ENCODE measurements around the gene CHST3.

CHST3 gene

GRCh38 chr10:71939861-71940474 is 24.2 kb upstream of the CHST3 start:
- no peak for TF ChIP-seq CTCF (conservative IDR thresholded peaks at IDR 0.05; ENCODE audit: low read depth, low read length)
- no peak overlapping the region for H3K4me3 ChIP-seq (ENCODE audit: low read length)
- DNase-seq (ENCODE audit: low read depth): no peak

GRCh38 chr10:71940752-71941151 is 23.4 kb upstream of the CHST3 start:
- DNase-seq (ENCODE audit: low read depth): no peak
- no peak for TF ChIP-seq CTCF (conservative IDR thresholded peaks at IDR 0.05; ENCODE audit: low read depth, low read length)

GRCh38 chr10:71941318-71941717 is 22.9 kb upstream of the CHST3 start:
- TF ChIP-seq CTCF (conservative IDR thresholded peaks at IDR 0.05; ENCODE audit: low read depth, low read length): no peak
- no peak overlapping the region for H3K4me3 ChIP-seq (ENCODE audit: low read length)
- no peak for DNase-seq (ENCODE audit: low read depth)

More at GRCh38 chr10:71940752-71941151, 23.4 kb upstream of the CHST3 start:
- H3K4me3 ChIP-seq (ENCODE audit: low read length): no peak overlapping the region

GRCh38 chr10:71945819-71946474 is 18.2 kb upstream of the CHST3 start:
- DNase-seq (ENCODE audit: low read depth): no peak
- no peak for TF ChIP-seq CTCF (conservative IDR thresholded peaks at IDR 0.05; ENCODE audit: low read depth, low read length)

GRCh38 chr10:71946700-71947099 is 17.5 kb upstream of the CHST3 start:
- TF ChIP-seq CTCF (conservative IDR thresholded peaks at IDR 0.05; ENCODE audit: low read depth, low read length): no peak
- DNase-seq (ENCODE audit: low read depth): no peak
- H3K4me3 ChIP-seq (ENCODE audit: low read length): no peak overlapping the region

More at GRCh38 chr10:71945819-71946474, 18.2 kb upstream of the CHST3 start:
- H3K4me3 ChIP-seq (ENCODE audit: low read length): no peak overlapping the region

GRCh38 chr10:71948496-71949067 is 15.6 kb upstream of the CHST3 start:
- no peak for DNase-seq (ENCODE audit: low read depth)
- TF ChIP-seq CTCF (conservative IDR thresholded peaks at IDR 0.05; ENCODE audit: low read depth, low read length): no peak
- no peak overlapping the region for H3K4me3 ChIP-seq (ENCODE audit: low read length)

- no peak for DNase-seq (ENCODE audit: low read depth)
- H3K4me3 ChIP-seq (ENCODE audit: low read length): no peak overlapping the region
- no peak for TF ChIP-seq CTCF (conservative IDR thresholded peaks at IDR 0.05; ENCODE audit: low read depth, low read length)
Observed at GRCh38 chr10:71950683-71951082, 13.5 kb upstream of the CHST3 start.

Measured in retinal pigment epithelial cell (primary cell).